Endodermal cell (in vitro differentiated cells): ENCODE data around the gene GLT8D2. TPM values are rescaled to one million over a fixed set of nuclear protein-coding genes. Genes with fewer than 3 reads are reported as not detected.

Experiments used
- DNase-seq: peaks from one replicate; pipeline ENCODE4 v3.0.0-alpha.2; 2017
- H3K27ac ChIP-seq: 2 replicates; pipeline ENCODE4 v1.5.1; 2013; ENCODE audit warnings: mild to moderate bottlenecking, low read depth, low read length, moderate library complexity
- H3K27me3 ChIP-seq: 2 replicates; pipeline ENCODE4 v1.6.1; 2013; ENCODE audit warnings: mild to moderate bottlenecking, low read length, moderate library complexity; ENCODE audit not compliant: insufficient read depth, control insufficient read depth, poor library complexity, severe bottlenecking
- H3K36me3 ChIP-seq: 2 replicates; pipeline ENCODE4 v1.7.0; 2013; ENCODE audit warnings: mild to moderate bottlenecking, low read length, moderate library complexity; ENCODE audit not compliant: control insufficient read depth, insufficient read depth
- H3K4me1 ChIP-seq: one replicate; pipeline ENCODE4 v1.7.0; 2013; ENCODE audit warnings: low read length; ENCODE audit not compliant: control insufficient read depth, insufficient read depth
- H3K4me3 ChIP-seq: 2 replicates; pipeline ENCODE4 v1.5.1; 2013; ENCODE audit warnings: mild to moderate bottlenecking, low read length, moderate library complexity
- H3K9ac ChIP-seq: 2 replicates; pipeline ENCODE4 v1.6.1; 2013; ENCODE audit warnings: mild to moderate bottlenecking, low read length, moderate library complexity; ENCODE audit not compliant: poor library complexity, severe bottlenecking; ENCODE audit errors: extremely low read depth
- H3K9me3 ChIP-seq: 2 replicates; pipeline ENCODE4 v1.6.1; 2013; ENCODE audit warnings: mild to moderate bottlenecking, low read length, moderate library complexity; ENCODE audit not compliant: control insufficient read depth
- H3K27ac Mint-ChIP-seq: 2 replicates; pipeline ENCODE4 v1.8.0; 2020; ENCODE audit warnings: mixed read lengths
- H3K27me3 Mint-ChIP-seq: 2 replicates; pipeline ENCODE4 v1.8.0; 2021; ENCODE audit warnings: mild to moderate bottlenecking, mixed read lengths; ENCODE audit not compliant: insufficient read depth
- H3K36me3 Mint-ChIP-seq: 2 replicates; pipeline ENCODE4 v1.8.0; 2020; ENCODE audit warnings: low read depth, mixed read lengths
- H3K4me1 Mint-ChIP-seq: 2 replicates; pipeline ENCODE4 v1.8.0; 2020; ENCODE audit warnings: mixed read lengths
- H3K4me3 Mint-ChIP-seq: 2 replicates; pipeline ENCODE4 v1.8.0; 2020; ENCODE audit warnings: mild to moderate bottlenecking, moderate library complexity, mixed read lengths
- H3K9me3 Mint-ChIP-seq: 2 replicates; pipeline ENCODE4 v1.8.0; 2020; ENCODE audit warnings: mild to moderate bottlenecking, mixed read lengths
- WGBS, 2 experiments: methylation state at CpG; one replicate each; pipeline versions ENCODE4 v1.1.5 to v1.1.7; 2013; ENCODE audit warnings: missing lambda C conversion rate in 2 of 2, mixed read lengths in 1 of 2; ENCODE audit not compliant: insufficient coverage in 1 of 2, insufficient read length in 1 of 2; 5-methylcytosine and 5-hydroxymethylcytosine counted together
- total RNA-seq, 2 donors: library from RNA; stranded (reverse); fragmentation: NEBNext Ultra II Directional in 1 of 2; extraction: Animal tissue kit (Norgen Biotek cat#: 25700) in 1 of 2; gene quantifications; 2 replicates in 1 of 2; 3 replicates in 1 of 2; pipeline ENCODE4 v1.2.1, GENCODE V29; 2021
- TF ChIP-seq, protein P1 (sequence below): fragments of 200-600 bp; sonication (generic); conservative IDR thresholded peaks from 2 replicates; pipeline ENCODE4 v1.5.0; 2021; ENCODE audit warnings: antibody characterized with exemption, mild to moderate bottlenecking

GLT8D2 gene
- total RNA-seq, 2 donors from 2014 or later, result 0.69 to 1.3 TPM

DNA sequence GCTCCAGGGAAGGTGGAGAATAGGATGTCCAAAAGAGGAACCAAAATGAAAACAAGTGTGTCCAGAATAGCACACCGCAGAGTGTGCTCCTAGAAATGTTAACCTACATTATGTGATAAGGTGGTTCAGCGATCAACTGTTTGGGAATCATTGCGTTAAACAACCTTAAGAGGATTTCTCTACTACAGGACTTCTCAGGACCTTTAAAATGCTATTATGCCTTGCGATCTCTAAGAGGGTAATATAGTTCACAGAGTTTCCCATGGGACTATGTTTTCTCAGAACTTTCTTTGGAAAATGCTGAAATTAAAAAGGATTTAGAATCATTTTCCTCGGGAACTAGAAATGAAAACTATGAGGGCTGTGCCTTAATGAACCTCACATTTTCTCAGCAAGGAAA lies 1.8 kb downstream of the GLT8D2 start:
- TF ChIP-seq, protein P1, sequence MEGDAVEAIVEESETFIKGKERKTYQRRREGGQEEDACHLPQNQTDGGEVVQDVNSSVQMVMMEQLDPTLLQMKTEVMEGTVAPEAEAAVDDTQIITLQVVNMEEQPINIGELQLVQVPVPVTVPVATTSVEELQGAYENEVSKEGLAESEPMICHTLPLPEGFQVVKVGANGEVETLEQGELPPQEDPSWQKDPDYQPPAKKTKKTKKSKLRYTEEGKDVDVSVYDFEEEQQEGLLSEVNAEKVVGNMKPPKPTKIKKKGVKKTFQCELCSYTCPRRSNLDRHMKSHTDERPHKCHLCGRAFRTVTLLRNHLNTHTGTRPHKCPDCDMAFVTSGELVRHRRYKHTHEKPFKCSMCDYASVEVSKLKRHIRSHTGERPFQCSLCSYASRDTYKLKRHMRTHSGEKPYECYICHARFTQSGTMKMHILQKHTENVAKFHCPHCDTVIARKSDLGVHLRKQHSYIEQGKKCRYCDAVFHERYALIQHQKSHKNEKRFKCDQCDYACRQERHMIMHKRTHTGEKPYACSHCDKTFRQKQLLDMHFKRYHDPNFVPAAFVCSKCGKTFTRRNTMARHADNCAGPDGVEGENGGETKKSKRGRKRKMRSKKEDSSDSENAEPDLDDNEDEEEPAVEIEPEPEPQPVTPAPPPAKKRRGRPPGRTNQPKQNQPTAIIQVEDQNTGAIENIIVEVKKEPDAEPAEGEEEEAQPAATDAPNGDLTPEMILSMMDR, result no peak
- 91 to 96% methylated on average over 4 to 5 of the region's 5 CpGs for WGBS, 2 experiments
- H3K27ac Mint-ChIP-seq, result no peak overlapping the region

DNA sequence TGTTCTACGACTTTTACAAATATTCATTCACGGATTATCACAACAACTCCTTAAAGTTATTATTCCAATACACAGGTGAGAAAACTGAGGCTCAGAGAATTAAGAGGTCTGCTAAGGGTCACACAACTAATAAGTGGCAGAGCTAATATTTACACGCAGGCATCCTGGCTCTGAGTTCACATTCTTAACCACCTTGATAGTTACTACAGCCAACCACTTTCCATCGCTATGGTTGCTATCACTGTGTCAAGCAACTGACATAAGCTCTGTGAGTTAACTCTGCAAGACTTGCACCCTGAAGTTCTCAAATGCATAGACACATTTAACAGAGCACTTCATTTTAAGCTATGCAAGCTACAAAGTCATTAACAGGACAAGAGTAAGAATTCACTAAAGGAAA lies 3.7 kb downstream of the GLT8D2 start:
- WGBS, 2 experiments, result 93 to 97% methylated on average over 4 of the region's 4 CpGs
- TF ChIP-seq, protein P1, result no peak
- Mint-ChIP-seq H3K9me3 (no peaks in the 10 kb centered on the region), H3K4me3 (no peak overlapping the region), H3K36me3 (no peaks in the 10 kb centered on the region), H3K27me3 (peaks cover 36% of the 10 kb centered on the region), H3K27ac (no peak overlapping the region), H3K4me1 (peaks cover 5% of the 10 kb centered on the region)
- Histone ChIP-seq H3K4me1 (no peaks in the 10 kb centered on the region), H3K4me3 (no peak overlapping the region), H3K9me3 (no peaks in the 10 kb centered on the region), H3K27me3 (peaks cover 33% of the 10 kb centered on the region), H3K27ac (no peak overlapping the region), H3K36me3 (no peaks in the 10 kb centered on the region), H3K9ac (no peak overlapping the region)
- no peak for DNase-seq

More for the DNA sequence above, 1.8 kb downstream of the GLT8D2 start:
- Mint-ChIP-seq H3K36me3 (no peaks in the 10 kb centered on the region), H3K4me3 (no peak overlapping the region), H3K27me3 (peaks cover 33% of the 10 kb centered on the region), H3K4me1 (peaks cover 5% of the 10 kb centered on the region), H3K9me3 (no peaks in the 10 kb centered on the region)
- no peak overlapping the region for H3K27ac ChIP-seq
- no peaks in the 10 kb centered on the region for H3K36me3 ChIP-seq
- H3K4me3 ChIP-seq, result no peak overlapping the region
- no peak overlapping the region for H3K9ac ChIP-seq
- H3K27me3 ChIP-seq, result peaks cover 26% of the 10 kb centered on the region
- no peaks in the 10 kb centered on the region for H3K4me1 ChIP-seq
- H3K9me3 ChIP-seq, result no peaks in the 10 kb centered on the region
- DNase-seq, result no peak

DNA sequence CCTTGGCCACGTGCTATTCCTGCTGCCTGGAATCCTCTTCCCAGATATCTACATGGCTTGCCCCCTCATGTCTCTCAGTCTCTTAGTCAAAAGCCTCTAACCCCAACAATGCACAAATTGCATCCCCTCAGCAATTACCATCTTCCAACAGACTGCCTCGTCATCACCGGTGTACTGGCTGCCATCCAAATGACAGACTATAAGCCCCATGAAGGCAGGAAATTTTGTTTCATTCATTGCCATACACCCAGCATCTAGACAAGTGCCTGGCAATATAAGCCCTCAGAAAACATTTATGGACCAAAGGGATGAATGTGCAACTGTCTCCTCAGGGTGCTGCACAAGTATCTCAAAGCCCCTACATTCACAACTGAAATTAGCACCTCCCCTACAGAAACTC lies 5.8 kb downstream of the GLT8D2 start:
- H3K4me3 Mint-ChIP-seq, result no peak overlapping the region
- no peaks in the 10 kb centered on the region for H3K36me3 ChIP-seq
- H3K4me1 Mint-ChIP-seq, result no peaks in the 10 kb centered on the region
- TF ChIP-seq, protein P1, result no peak
- no peak overlapping the region for H3K9ac ChIP-seq
- DNase-seq, result no peak
- H3K9me3 Mint-ChIP-seq, result peaks cover 4% of the 10 kb centered on the region
- H3K27ac ChIP-seq, result no peak overlapping the region
- WGBS, 2 experiments, result 92 to 100% methylated on average over 1 to 3 of the region's 3 CpGs
- peaks cover 17% of the 10 kb centered on the region for H3K27me3 ChIP-seq
- H3K9me3 ChIP-seq, result no peaks in the 10 kb centered on the region
- no peaks in the 10 kb centered on the region for H3K36me3 Mint-ChIP-seq
- H3K27ac Mint-ChIP-seq, result no peak overlapping the region
- H3K27me3 Mint-ChIP-seq, result peaks cover 20% of the 10 kb centered on the region
- no peak overlapping the region for H3K4me3 ChIP-seq
- H3K4me1 ChIP-seq, result no peaks in the 10 kb centered on the region
